ENCODE data around the gene SELENOI.

GRCh38 chr2:26421961-26422360 is 76.0 kb downstream of the SELENOI start:
- no peak for TF ChIP-seq GATA3 (IDR thresholded peaks at IDR 0.05; ENCODE audit: low read depth, low read length)
- TF ChIP-seq GATA2 (IDR thresholded peaks at IDR 0.05; ENCODE audit: low read depth, low read length) = no peak
